ENCODE results near the gene SPAG7. TPM values are rescaled to one million over a fixed set of nuclear protein-coding genes. Genes with fewer than 3 reads are reported as not detected.
"Not testable (repeated sequence)": the region's sequence is repeated elsewhere in the genome, so short reads cannot be mapped to it uniquely, and the experiment has no call there.

The SPAG7 gene
- polyA plus RNA-seq, 4 donors = 97.2 to 111 (median 106) TPM

- no peak for DNase-seq (ENCODE audit: low read depth in 4 of 4, low spot score in 2 of 4)
These were observed 28.7 kb downstream of the SPAG7 start for GRCh38 chr17:4938688-4939545.

GRCh38 chr17:4938069-4938491, 29.5 kb downstream of the SPAG7 start:
- no peak for DNase-seq (ENCODE audit: low read depth in 4 of 4, low spot score in 2 of 4)

GRCh38 chr17:4937553-4937952, 30.1 kb downstream of the SPAG7 start:
- no peak for DNase-seq (ENCODE audit: low read depth in 4 of 4, low spot score in 2 of 4)

- no peak for DNase-seq (ENCODE audit: low read depth in 4 of 4, low spot score in 2 of 4)
These were observed 31.2 kb downstream of the SPAG7 start for GRCh38 chr17:4936436-4936835.

- DNase-seq (ENCODE audit: low read depth in 4 of 4, low spot score in 2 of 4) = no peak
These were observed 32.0 kb downstream of the SPAG7 start for GRCh38 chr17:4935650-4936049.

GRCh38 chr17:4934173-4934979, 33.2 kb downstream of the SPAG7 start:
- no peak for DNase-seq (ENCODE audit: low read depth in 4 of 4, low spot score in 2 of 4)

GRCh38 chr17:4933646-4934045, 34.0 kb downstream of the SPAG7 start:
- no peak for DNase-seq (ENCODE audit: low read depth in 4 of 4, low spot score in 2 of 4)

GRCh38 chr17:4932756-4933155, 34.9 kb downstream of the SPAG7 start:
- no peak for DNase-seq (ENCODE audit: low read depth in 4 of 4, low spot score in 2 of 4)

- DNase-seq (ENCODE audit: low read depth in 4 of 4, low spot score in 2 of 4) = no peak
These were observed 35.7 kb downstream of the SPAG7 start, which contains the start of gene GP1BA for GRCh38 chr17:4931963-4932362. Gene GP1BA (plus strand): TSS chr17:4932277. CDS start chr17:4932605, 328 bp downstream.

- DNase-seq (ENCODE audit: low read depth in 4 of 4, low spot score in 2 of 4) = no peak
These were observed 38.7 kb downstream of the SPAG7 start for GRCh38 chr17:4928881-4929280.

GRCh38 chr17:4926577-4927335, 40.9 kb downstream of the SPAG7 start:
- not testable (repeated sequence) for DNase-seq (ENCODE audit: low read depth in 4 of 4, low spot score in 2 of 4)

GRCh38 chr17:4921320-4921719, 46.3 kb downstream of the SPAG7 start:
- DNase-seq (ENCODE audit: low read depth in 4 of 4, low spot score in 2 of 4) = no peak

GRCh38 chr17:4920351-4921048, 47.1 kb downstream of the SPAG7 start:
- no peak for DNase-seq (ENCODE audit: low read depth in 4 of 4, low spot score in 2 of 4)

- no peak for DNase-seq (ENCODE audit: low read depth in 4 of 4, low spot score in 2 of 4)
These were observed 48.0 kb downstream of the SPAG7 start for GRCh38 chr17:4919511-4920047.

GRCh38 chr17:4914551-4914950, 53.1 kb downstream of the SPAG7 start:
- not testable (repeated sequence) for DNase-seq (ENCODE audit: low read depth in 4 of 4, low spot score in 2 of 4)

GRCh38 chr17:4913994-4914393, 53.6 kb downstream of the SPAG7 start:
- DNase-seq (ENCODE audit: low read depth in 4 of 4, low spot score in 2 of 4) = no peak
